Measurements from ENCODE around the gene ERCC8.
"Not testable (repeated sequence)": the region's sequence is repeated elsewhere in the genome, so short reads cannot be mapped to it uniquely, and the experiment has no call there.

- TF ChIP-seq, protein P1, sequence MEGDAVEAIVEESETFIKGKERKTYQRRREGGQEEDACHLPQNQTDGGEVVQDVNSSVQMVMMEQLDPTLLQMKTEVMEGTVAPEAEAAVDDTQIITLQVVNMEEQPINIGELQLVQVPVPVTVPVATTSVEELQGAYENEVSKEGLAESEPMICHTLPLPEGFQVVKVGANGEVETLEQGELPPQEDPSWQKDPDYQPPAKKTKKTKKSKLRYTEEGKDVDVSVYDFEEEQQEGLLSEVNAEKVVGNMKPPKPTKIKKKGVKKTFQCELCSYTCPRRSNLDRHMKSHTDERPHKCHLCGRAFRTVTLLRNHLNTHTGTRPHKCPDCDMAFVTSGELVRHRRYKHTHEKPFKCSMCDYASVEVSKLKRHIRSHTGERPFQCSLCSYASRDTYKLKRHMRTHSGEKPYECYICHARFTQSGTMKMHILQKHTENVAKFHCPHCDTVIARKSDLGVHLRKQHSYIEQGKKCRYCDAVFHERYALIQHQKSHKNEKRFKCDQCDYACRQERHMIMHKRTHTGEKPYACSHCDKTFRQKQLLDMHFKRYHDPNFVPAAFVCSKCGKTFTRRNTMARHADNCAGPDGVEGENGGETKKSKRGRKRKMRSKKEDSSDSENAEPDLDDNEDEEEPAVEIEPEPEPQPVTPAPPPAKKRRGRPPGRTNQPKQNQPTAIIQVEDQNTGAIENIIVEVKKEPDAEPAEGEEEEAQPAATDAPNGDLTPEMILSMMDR (conservative IDR thresholded peaks at IDR 0.05; ENCODE audit: low read length): not testable (repeated sequence)
- not testable (repeated sequence) for TF ChIP-seq EZH2phosphoT487 (IDR thresholded peaks at IDR 0.05; ENCODE audit: borderline replicate concordance)
Observed at GRCh38 chr5:60982127-60982526, 37.3 kb upstream of the ERCC8 start.
